ENCODE measurements around the gene GSK3B.

GSK3B gene

GRCh38 chr3:120093911-120094775 lies at the start of gene GSK3B:
Gene GSK3B (minus strand): TSS chr3:120094447. CDS start chr3:120093434, 1,013 bp downstream.
- no peak for DNase-seq

GRCh38 chr3:120143676-120144075 lies 49.4 kb upstream of the GSK3B start:
- no peak for DNase-seq

DNA sequence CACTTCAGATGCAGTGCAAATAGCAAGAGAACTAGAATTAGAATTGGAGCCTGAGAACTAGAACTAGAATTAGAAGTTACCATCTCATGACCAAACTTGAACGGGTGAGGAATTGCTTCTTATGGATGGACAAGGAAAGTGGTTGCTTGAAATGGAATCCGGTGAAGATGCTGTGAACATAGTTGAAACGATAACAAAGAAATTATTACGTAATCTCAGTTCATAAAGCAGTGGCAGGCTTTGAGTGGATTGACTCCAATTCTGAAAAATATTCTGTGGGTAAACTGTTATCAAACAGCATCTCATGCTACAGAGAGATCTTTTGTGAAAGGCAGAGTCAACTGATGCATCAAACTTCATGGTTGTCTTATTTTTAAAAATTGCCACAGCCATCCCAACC lies 48.0 kb upstream of the GSK3B start:
- DNase-seq, result no peak

DNA sequence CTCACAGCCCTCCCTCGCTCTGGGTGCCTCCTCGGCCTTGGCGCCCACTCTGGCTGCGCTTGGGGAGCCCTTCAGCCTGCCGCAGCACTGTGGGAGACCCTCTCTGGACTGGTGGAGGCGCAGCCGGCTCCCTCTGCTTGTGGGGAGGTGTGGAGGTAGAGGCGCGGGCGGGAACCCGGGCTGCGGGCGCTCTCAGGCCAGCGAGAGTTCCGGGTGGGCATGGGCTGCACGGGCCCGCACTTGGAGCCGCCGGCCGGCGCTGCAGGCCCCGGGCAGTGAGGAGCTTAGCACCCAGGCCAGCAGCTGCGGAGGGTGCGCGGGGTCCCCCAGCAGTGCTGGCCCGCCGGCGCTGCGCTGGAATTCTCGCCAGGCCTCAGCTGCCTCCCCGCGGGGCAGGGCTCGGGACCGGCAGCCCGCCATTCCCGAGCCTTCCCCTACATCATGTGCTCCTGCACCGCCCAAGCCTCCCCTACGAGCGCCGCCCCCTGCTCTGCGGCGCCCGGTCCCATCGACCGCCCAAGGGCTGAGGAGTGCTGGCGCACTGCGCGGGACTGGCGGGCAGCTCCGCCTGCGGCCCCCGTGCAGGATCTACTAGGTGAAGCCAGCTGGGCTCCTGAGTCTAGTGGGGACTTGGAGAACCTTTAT lies 46.0 kb upstream of the GSK3B start:
- no peak for DNase-seq

GRCh38 chr3:120139140-120139539 lies 44.9 kb upstream of the GSK3B start:
- no peak for DNase-seq

DNA sequence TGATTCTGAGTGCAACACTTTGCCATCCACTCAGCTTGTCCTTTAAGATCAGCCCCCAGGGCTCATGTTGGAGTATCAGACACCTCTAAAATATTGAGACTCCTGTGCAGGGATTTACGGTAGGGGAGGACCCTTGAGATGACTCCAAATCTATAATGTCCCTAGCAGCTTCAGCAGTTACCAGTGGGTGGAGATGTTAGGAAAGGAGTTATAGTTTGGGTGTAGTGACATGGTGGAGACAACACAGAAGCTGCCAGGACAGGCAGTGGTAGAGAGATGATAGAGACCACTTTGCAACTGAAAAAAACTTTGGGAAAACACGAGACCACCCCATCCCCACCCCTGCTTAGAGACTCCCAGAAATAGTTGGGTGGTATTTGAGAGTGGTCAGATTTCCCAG lies 43.3 kb upstream of the GSK3B start:
- DNase-seq, result no peak

DNA sequence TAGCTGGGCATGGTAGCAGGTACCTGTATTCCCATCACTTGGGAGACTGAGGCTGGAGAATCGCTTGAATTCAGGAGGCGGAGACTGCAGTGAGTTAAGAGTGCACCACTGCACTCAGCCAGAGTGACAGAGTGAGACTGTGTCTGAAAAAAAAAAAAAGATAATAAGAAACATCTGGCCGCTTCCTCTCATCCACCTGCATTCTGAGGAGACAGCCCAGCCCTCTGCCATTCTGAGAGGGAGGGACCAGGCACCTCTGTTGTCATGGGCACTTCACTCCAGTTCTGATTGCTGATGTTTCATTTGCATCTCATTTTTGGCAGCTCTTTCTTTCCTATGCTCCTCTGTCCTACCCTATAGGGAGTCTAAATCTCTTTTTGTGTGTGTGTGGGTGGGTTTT lies 36.4 kb upstream of the GSK3B start:
- DNase-seq, result no peak

- DNase-seq, result no peak
Measured at GRCh38 chr3:120129718-120130513, 35.7 kb upstream of the GSK3B start.

GRCh38 chr3:120129051-120129450 lies 34.8 kb upstream of the GSK3B start:
- no peak for DNase-seq

- DNase-seq, result no peak
Measured at GRCh38 chr3:120125992-120126391, 31.7 kb upstream of the GSK3B start.

GRCh38 chr3:120119846-120120510 lies 25.7 kb upstream of the GSK3B start:
- DNase-seq, result no peak

- no peak for DNase-seq
Measured at GRCh38 chr3:120114981-120115380, 20.7 kb upstream of the GSK3B start.

GRCh38 chr3:120114376-120114775 lies 20.1 kb upstream of the GSK3B start:
- DNase-seq, result no peak

- no peak for DNase-seq
Measured at GRCh38 chr3:120113128-120114116, 19.2 kb upstream of the GSK3B start.

- no peak for DNase-seq
Measured at GRCh38 chr3:120111898-120112297, 17.7 kb upstream of the GSK3B start.

- no peak for DNase-seq
Measured at GRCh38 chr3:120103276-120103675, 9.0 kb upstream of the GSK3B start.

- DNase-seq, result no peak
Measured at GRCh38 chr3:120102674-120103073, 8.4 kb upstream of the GSK3B start.

DNA sequence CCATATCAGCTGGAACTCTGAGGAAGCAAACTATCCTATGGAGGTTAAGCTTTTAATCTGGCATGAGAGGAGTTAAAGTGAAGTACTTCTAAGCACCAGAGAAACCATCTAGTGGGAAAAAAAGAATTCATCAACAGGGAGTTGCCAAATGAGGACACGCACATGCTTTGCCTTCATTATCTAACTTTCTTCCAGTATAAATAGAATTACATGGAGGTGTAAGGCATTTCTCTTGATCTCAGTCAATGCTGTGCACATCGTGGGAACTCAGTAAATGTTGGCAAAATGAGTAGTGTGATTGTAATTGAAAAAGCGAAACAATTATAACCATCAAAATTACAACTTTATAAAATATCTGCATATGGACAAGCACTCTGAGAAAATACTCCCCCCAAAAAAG lies 8.0 kb upstream of the GSK3B start:
- DNase-seq, result no peak

DNA sequence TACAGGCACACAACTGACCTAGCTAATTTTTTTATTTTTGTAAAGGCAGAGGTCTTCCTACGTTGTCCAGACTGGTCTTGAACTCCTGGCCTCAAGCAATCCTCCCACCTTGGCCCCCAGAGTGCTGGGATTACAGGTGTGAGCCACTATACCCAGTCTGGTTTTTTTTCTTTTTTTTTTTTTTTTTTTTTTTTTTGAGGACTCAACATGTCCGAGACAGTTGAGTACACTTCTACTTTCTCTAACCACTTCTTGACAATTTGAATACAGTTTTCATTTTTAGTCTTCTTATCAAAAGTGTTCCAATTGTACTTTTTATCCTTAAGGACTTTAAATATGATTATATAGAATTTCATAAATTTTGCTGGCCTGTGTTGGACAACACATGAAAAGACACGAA lies 7.4 kb upstream of the GSK3B start:
- no peak for DNase-seq

DNA sequence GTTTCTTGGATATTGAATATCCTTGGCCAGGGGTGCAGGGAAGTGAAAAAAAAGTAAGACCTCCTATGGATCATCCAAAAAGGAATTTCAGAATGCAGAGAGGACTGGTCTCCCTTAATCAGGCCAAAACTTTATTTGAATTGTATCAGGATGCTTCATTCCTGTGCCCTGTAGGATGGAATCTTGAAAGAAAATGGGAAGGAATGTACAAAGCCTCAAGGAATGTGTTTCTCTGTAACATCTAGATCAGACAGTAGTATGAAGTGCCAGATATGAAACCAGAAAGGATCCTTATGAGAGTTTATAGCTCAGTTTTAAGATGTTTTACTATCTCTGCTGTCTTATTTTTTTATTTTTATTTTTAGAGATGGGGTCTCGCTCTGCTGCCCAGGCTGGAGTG lies 6.5 kb upstream of the GSK3B start:
- DNase-seq, result no peak

DNA sequence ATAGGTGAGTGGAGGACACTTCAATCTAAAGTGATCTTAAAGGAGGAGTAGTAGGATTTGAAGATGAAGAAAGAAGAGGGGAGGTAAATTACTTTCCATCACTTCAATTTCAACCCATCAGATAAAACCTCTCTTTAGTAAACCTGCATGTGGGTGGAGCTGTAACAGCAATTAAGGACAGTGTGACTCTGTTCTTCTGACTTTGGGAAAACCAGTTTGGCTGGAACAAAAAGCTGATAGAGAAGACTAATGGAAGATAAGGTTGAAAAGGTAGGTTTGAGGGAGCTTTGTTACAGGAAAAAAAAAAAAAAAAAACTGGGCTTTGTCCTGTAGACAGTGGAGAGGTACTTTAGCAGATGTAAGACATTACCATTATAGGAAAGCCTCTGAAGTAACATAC lies 4.5 kb upstream of the GSK3B start:
- DNase-seq, result no peak

- no peak for DNase-seq
Measured at GRCh38 chr3:120095979-120096426, 1.8 kb upstream of the GSK3B start.

Data from NCI-H510A treated with DMSO at 0.1 percent for 48 hours (cell line).